GM12874 (cell line): ENCODE data around the gene MCOLN2.
A peak's percentile ranks its signal among the peaks of the same experiment; 100 is the strongest.

Source experiments
- CTCF ChIP-seq: IDR thresholded peaks from 2 replicates; pipeline ENCODE4 v1.5.1; 2011; ENCODE audit warnings: low read depth, mild to moderate bottlenecking, control low read depth, low read length, moderate library complexity; ENCODE audit not compliant: insufficient read depth

The MCOLN2 gene

DNA sequence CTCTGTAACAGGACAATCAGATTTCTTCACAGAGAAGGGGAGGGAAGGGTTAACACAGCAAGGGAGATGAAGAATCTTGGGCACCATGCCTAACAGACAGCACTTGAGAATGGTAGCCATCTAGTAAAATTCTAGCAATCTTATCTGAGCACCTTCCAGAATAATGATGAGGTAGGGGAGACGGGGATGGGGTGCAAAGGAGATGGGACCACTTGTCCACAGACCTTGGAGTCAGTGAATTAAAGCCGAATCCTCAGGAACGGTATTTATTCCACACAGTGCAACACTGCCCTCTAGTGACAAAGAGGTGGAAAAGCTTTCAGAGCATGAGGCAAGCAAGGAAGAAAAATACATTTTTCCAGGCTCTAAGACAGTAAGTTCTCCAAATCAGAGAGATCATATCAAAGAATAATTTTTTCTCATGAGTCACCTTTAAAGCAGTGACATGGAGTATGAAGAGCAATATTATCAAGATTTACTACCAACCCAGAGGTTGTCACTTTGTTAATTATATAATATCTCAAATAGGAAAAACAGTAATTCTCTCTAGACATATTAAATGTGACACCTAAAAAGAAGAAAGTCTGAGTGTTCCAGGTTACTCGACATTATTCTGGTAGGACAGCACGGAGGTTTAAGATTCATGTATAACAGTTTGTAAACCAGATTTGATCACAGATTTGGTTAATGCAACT is 60.6 kb downstream of the MCOLN2 start:
- TF ChIP-seq CTCF: peak; percentile 72

- no peak for TF ChIP-seq CTCF
Observed at GRCh38 chr1:84933011-84933611, 63.8 kb downstream of the MCOLN2 start.

- TF ChIP-seq CTCF: no peak
Observed at GRCh38 chr1:84930831-84931230, 66.1 kb downstream of the MCOLN2 start.

DNA sequence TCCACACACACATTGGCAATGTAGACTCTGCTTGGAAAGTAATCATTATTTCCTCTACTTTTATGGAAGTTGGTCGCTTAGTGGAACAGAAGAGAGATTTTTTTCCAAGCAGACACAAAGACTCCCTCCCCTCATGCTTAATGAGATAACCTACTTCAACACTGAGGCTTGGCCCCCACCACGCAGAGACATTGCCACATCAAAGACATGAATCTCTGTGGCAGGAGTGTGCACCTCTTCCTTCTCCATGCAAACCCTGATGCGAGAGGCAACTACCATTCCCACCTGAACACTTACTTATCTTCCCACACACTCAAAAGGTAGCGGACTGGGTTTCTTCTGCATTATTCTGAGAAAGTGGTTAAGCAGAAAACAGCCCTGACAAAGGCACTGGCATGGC is 66.6 kb downstream of the MCOLN2 start:
- TF ChIP-seq CTCF: no peak

- no peak for TF ChIP-seq CTCF
Observed at GRCh38 chr1:84929581-84929980, 67.3 kb downstream of the MCOLN2 start.

DNA sequence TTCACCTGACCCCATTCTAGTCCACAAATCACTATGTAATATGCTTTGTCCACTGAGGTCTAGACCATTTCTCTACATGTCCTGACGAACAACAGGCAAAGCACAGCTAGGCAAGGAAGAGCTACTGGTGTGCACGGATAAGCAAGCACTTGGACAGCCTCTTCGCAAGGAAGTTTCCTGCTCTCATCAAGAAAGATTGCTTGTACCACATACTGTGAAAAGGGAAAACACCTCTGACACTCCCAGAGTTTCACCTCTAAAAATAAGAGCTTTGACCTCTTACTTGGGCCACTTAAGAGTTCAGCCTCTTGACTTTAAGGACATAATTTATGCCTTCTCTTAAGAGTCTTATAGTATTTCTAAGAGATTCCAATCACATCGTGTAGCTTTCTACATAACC is 67.9 kb downstream of the MCOLN2 start:
- TF ChIP-seq CTCF: no peak

GRCh38 chr1:84923317-84923716 is 73.6 kb downstream of the MCOLN2 start:
- no peak for TF ChIP-seq CTCF

DNA sequence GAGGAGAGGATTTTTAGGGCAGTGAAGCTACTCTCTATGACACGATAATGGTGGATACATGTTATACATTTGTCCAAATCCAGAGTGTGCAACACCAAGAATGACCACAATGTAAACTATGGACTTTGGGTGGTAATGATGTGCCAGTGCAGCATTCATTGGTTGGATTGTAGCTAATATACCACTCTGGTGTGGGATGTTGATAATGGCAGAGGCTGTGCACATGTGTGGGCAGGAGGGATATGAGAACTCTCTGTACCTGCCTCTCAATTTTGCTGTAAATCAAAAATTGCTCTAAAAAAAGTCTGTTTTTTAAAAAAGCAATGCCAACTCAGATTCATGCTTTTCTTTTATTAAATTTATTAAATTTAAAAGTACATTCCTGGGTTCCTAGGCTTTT is 76.8 kb downstream of the MCOLN2 start:
- TF ChIP-seq CTCF: no peak
